Sigmoid colon (tissue), 7 donors: ENCODE data around the gene OLFM1. TPM values are rescaled to one million over a fixed set of nuclear protein-coding genes. Genes with fewer than 3 reads are reported as not detected.

ENCODE experiments used
- DNase-seq: peaks from one replicate; pipeline ENCODE4 v3.0.0-alpha.2; 2019
- H3K27ac ChIP-seq, 4 donors: fragments of 200-600 bp; sonication (generic); one replicate each; pipeline ENCODE4 v1.5.1; 2016 to 2019; ENCODE audit warnings: mild to moderate bottlenecking in 1 of 4
- H3K27me3 ChIP-seq, 3 donors: fragments of 200-600 bp; sonication (generic); one replicate each; pipeline ENCODE4 v1.5.1; 2019; ENCODE audit warnings: mild to moderate bottlenecking in 1 of 3
- H3K36me3 ChIP-seq, 4 donors: fragments of 200-600 bp; sonication (generic); one replicate each; pipeline ENCODE4 v1.5.1; 2016 to 2019
- H3K4me1 ChIP-seq, 4 donors: fragments of 200-600 bp; sonication (generic); one replicate each; pipeline ENCODE4 v1.5.1; 2017 to 2019
- H3K4me3 ChIP-seq, 4 donors: fragments of 200-600 bp; sonication (generic); one replicate each; pipeline ENCODE4 v1.5.1; 2017 to 2019; ENCODE audit warnings: mild to moderate bottlenecking in 2 of 4, moderate library complexity in 1 of 4
- H3K9me3 ChIP-seq, 4 donors: fragments of 200-600 bp in 3 of 4; sonication (generic) in 3 of 4; one replicate each; pipeline versions ENCODE4 v1.5.1 to v1.6.1; 2013 to 2019
- CTCF ChIP-seq, 4 experiments: fragments of 450-650 bp in 3 of 4; fragments of 200-600 bp in 1 of 4; IDR thresholded peaks; one replicate each; pipeline ENCODE4 v1.5.1; 2016 to 2019; ENCODE audit warnings: antibody characterized with exemption in 4 of 4, mild to moderate bottlenecking in 3 of 4, moderate library complexity in 2 of 4
- EP300 ChIP-seq, 4 donors: sonication (generic); formaldehyde crosslinking; IDR thresholded peaks; one replicate each; pipeline ENCODE4 v1.6.1; 2017; ENCODE audit warnings: antibody characterized with exemption in 4 of 4
- POLR2A ChIP-seq, 2 donors: fragments of 450-650 bp; IDR thresholded peaks; one replicate each; pipeline ENCODE4 v1.6.1; 2016; ENCODE audit warnings: antibody characterized with exemption in 2 of 2, mild to moderate bottlenecking in 2 of 2, moderate library complexity in 2 of 2
- POLR2AphosphoS5 ChIP-seq, 4 donors: sonication (generic); formaldehyde crosslinking; IDR thresholded peaks; one replicate each; pipeline ENCODE4 v1.6.1; 2017; ENCODE audit warnings: antibody characterized with exemption in 4 of 4
- WGBS, 2 donors: extraction: QIAGEN DNeasy Blood & Tissue Kit; methylation state at CpG; one replicate each; pipeline ENCODE4 v1.1.7; 2013; 5-methylcytosine and 5-hydroxymethylcytosine counted together
- intact Hi-C: fragments of 100-400 bp; cut with DNase I; formaldehyde crosslinking; loops from one replicate; pipeline ENCODE4 v1.15.1; 2023
- polyA plus RNA-seq, 3 donors: library from polyadenylated mRNA; stranded (reverse); fragments of 200-250 nt; gene quantifications; one replicate each; pipeline ENCODE4 v1.2.3, GENCODE V29; 2013
- total RNA-seq, 4 donors: library from RNA; depleted of rRNA; stranded (reverse); fragments of >200 nt; gene quantifications; one replicate each; pipeline ENCODE4 v1.1.0, GENCODE V29; 2016
- donor health status: healthy with polysubstance abuse.
- donor health status: Bipolar disorder and iron deficiency.
- donor health status: healthy.

OLFM1 gene
- total and polyA plus RNA-seq, 7 donors = 1.2 to 19.3 (median 13.6) TPM

- no peaks in the 10 kb centered on the region for H3K27me3 ChIP-seq
- WGBS, 2 donors = 79 to 87% methylated on average over 12 of the region's 12 CpGs
- no peaks in the 10 kb centered on the region for H3K9me3 ChIP-seq
- no peak for DNase-seq
- TF ChIP-seq POLR2AphosphoS5 (IDR thresholded peaks at IDR 0.05) = no peak
- TF ChIP-seq EP300 (IDR thresholded peaks at IDR 0.05) = no peak
- no peak for TF ChIP-seq POLR2A (IDR thresholded peaks at IDR 0.05)
- no peak for TF ChIP-seq CTCF (IDR thresholded peaks at IDR 0.05)
- intact Hi-C loops = no loop called here
- H3K27ac ChIP-seq = no peak overlapping the region
- peaks cover 0 to 6% (median 0%) of the 10 kb centered on the region in 4 donors for H3K36me3 ChIP-seq
- no peak overlapping the region for H3K4me3 ChIP-seq
- no peaks in the 10 kb centered on the region for H3K4me1 ChIP-seq
Measured at GRCh38 chr9:135122316-135122715, 34.8 kb downstream of the OLFM1 start.

- no peak for DNase-seq
- whole genome bisulfite sequencing, 2 donors = 64 to 76% methylated on average over 6 of the region's 6 CpGs
- Histone ChIP-seq H3K36me3 (peaks cover 0 to 6% (median 0%) of the 10 kb centered on the region in 4 donors), H3K9me3 (no peaks in the 10 kb centered on the region), H3K27me3 (no peaks in the 10 kb centered on the region), H3K4me1 (no peaks in the 10 kb centered on the region), H3K4me3 (no peak overlapping the region), H3K27ac (no peak overlapping the region)
- intact Hi-C loops = no loop called here
- TF ChIP-seq POLR2AphosphoS5 (IDR thresholded peaks at IDR 0.05) (no peak), POLR2A (IDR thresholded peaks at IDR 0.05) (no peak), EP300 (IDR thresholded peaks at IDR 0.05) (no peak), CTCF (IDR thresholded peaks at IDR 0.05) (no peak)
Measured at GRCh38 chr9:135123126-135123772, 35.8 kb downstream of the OLFM1 start.

GRCh38 chr9:135123773-135124134, 36.3 kb downstream of the OLFM1 start:
- DNase-seq = no peak
- H3K27ac ChIP-seq = no peak overlapping the region
- H3K9me3 ChIP-seq = no peaks in the 10 kb centered on the region
- TF ChIP-seq POLR2AphosphoS5 (IDR thresholded peaks at IDR 0.05) (no peak), POLR2A (IDR thresholded peaks at IDR 0.05) (no peak), CTCF (IDR thresholded peaks at IDR 0.05) (no peak), EP300 (IDR thresholded peaks at IDR 0.05) (no peak)
- no peaks in the 10 kb centered on the region for H3K27me3 ChIP-seq
- H3K4me1 ChIP-seq = no peaks in the 10 kb centered on the region
- 60 to 77% methylated on average over 7 of the region's 7 CpGs for WGBS, 2 donors
- peaks cover 0 to 6% (median 0%) of the 10 kb centered on the region in 4 donors for H3K36me3 ChIP-seq
- intact Hi-C loops = no loop called here
- H3K4me3 ChIP-seq = no peak overlapping the region

GRCh38 chr9:135126451-135127187, 39.2 kb downstream of the OLFM1 start:
- no peak overlapping the region for H3K4me3 ChIP-seq

More at GRCh38 chr9:135126451-135127187, 39.2 kb downstream of the OLFM1 start:
- Histone ChIP-seq H3K36me3 (no peaks in the 10 kb centered on the region), H3K4me1 (no peaks in the 10 kb centered on the region), H3K9me3 (no peaks in the 10 kb centered on the region), H3K27me3 (peaks cover 0 to 8% (median 0%) of the 10 kb centered on the region in 3 donors), H3K27ac (no peak overlapping the region)
- TF ChIP-seq POLR2AphosphoS5 (IDR thresholded peaks at IDR 0.05) = no peak
- no peak for TF ChIP-seq CTCF (IDR thresholded peaks at IDR 0.05)
- TF ChIP-seq EP300 (IDR thresholded peaks at IDR 0.05) = no peak
- TF ChIP-seq POLR2A (IDR thresholded peaks at IDR 0.05) = no peak
- 79 to 83% methylated on average over 34 of the region's 34 CpGs for WGBS, 2 donors
- no peak for DNase-seq
- intact Hi-C loops = no loop called here
